Neural cell (in vitro differentiated cells): Measurements from ENCODE around the gene TMEM134. TPM values are rescaled to one million over a fixed set of nuclear protein-coding genes. Genes with fewer than 3 reads are reported as not detected.

ENCODE experiments used
- H2AFZ ChIP-seq: fragments of 200-600, 300-800 bp; sonication (generic), shearing (Covaris generic); 2 replicates; pipeline ENCODE4 v1.6.0; 2014; ENCODE audit warnings: low read depth, mild to moderate bottlenecking, antibody characterized with exemption, low read length, moderate library complexity
- H3F3A ChIP-seq: fragments of 200-600 bp; shearing (Covaris generic); 2 replicates; pipeline ENCODE4 v1.6.1; 2016; ENCODE audit warnings: mild to moderate bottlenecking, moderate library complexity, mixed read lengths, antibody characterized with exemption, low read length; ENCODE audit not compliant: insufficient read depth, poor library complexity, severe bottlenecking
- H3K27ac ChIP-seq: fragments of 200-600, 300-800 bp; sonication (generic), shearing (Covaris generic); 2 replicates; pipeline ENCODE4 v1.5.1; 2014; ENCODE audit warnings: mild to moderate bottlenecking, low read length, moderate library complexity
- H3K27me3 ChIP-seq: fragments of 300-800, 200-600 bp; sonication (generic), shearing (Covaris generic); 2 replicates; pipeline ENCODE4 v1.6.0; 2014; ENCODE audit warnings: mild to moderate bottlenecking, low read depth, low read length, moderate library complexity; ENCODE audit not compliant: insufficient read depth
- H3K36me3 ChIP-seq: fragments of 300-800, 200-600 bp; sonication (generic), shearing (Covaris generic); 2 replicates; pipeline ENCODE4 v1.5.1; 2014; ENCODE audit warnings: mild to moderate bottlenecking, antibody characterized with exemption, low read length, moderate library complexity; ENCODE audit not compliant: insufficient read depth
- H3K4me2 ChIP-seq: fragments of 300-800, 200-600 bp; sonication (generic), shearing (Covaris generic); 2 replicates; pipeline ENCODE4 v1.6.0; 2014; ENCODE audit warnings: mild to moderate bottlenecking, low read length
- H3K4me3 ChIP-seq: fragments of 300-800, 200-600 bp; sonication (generic), shearing (Covaris generic); 2 replicates; pipeline ENCODE4 v1.5.1; 2014; ENCODE audit warnings: mild to moderate bottlenecking, low read length, moderate library complexity
- H3K79me2 ChIP-seq: fragments of 200-600 bp; shearing (Covaris generic); replicated peaks from 2 replicates; pipeline ENCODE4 v1.6.0; 2014; ENCODE audit warnings: mild to moderate bottlenecking, low read length, moderate library complexity; ENCODE audit not compliant: insufficient read depth
- H3K9ac ChIP-seq: fragments of 300-800, 200-600 bp; sonication (generic), shearing (Covaris generic); 2 replicates; pipeline ENCODE4 v1.6.1; 2016; ENCODE audit warnings: mild to moderate bottlenecking, low read length, mixed read lengths
- H3K9me2 ChIP-seq: fragments of 200-600 bp; shearing (Covaris generic); 2 replicates; pipeline ENCODE4 v1.6.1; 2016; ENCODE audit warnings: mild to moderate bottlenecking, low read length, mixed read lengths; ENCODE audit not compliant: insufficient read depth
- H3K9me3 ChIP-seq: fragments of 200-600, 300-800 bp; sonication (generic), shearing (Covaris generic); 2 replicates; pipeline ENCODE4 v1.6.1; 2016; ENCODE audit warnings: mild to moderate bottlenecking, mixed run types, low read length, moderate library complexity, mixed read lengths
- H4K20me1 ChIP-seq: fragments of 200-600 bp; shearing (Covaris generic); 2 replicates; pipeline ENCODE4 v1.6.1; 2016; ENCODE audit warnings: mild to moderate bottlenecking, mixed run types; ENCODE audit not compliant: insufficient read depth
- EP300 ChIP-seq: fragments of 450-650 bp; conservative IDR thresholded peaks from 2 replicates; pipeline ENCODE4 v1.6.1; 2014; ENCODE audit warnings: antibody characterized with exemption, mild to moderate bottlenecking, moderate library complexity; ENCODE audit not compliant: poor library complexity, severe bottlenecking
- EZH2 ChIP-seq: fragments of 200-600, 300-800 bp; shearing (Covaris generic), sonication (generic); IDR thresholded peaks from 2 replicates; pipeline ENCODE4 v1.6.1; 2014; ENCODE audit warnings: antibody characterized with exemption, low read length, borderline replicate concordance, mild to moderate bottlenecking; ENCODE audit not compliant: insufficient read depth, poor library complexity, severe bottlenecking
- MXI1 ChIP-seq: fragments of 450-650 bp; conservative IDR thresholded peaks from 2 replicates; pipeline ENCODE4 v1.6.1; 2014; ENCODE audit warnings: antibody characterized with exemption, mild to moderate bottlenecking; ENCODE audit not compliant: poor library complexity, severe bottlenecking
- POLR2AphosphoS5 ChIP-seq: IDR thresholded peaks from 2 replicates; pipeline ENCODE4 v1.6.1; 2012
- RAD21 ChIP-seq: fragments of 450-650 bp; conservative IDR thresholded peaks from 2 replicates; pipeline ENCODE4 v1.6.1; 2014; ENCODE audit warnings: antibody characterized with exemption, mild to moderate bottlenecking, moderate library complexity
- REST ChIP-seq: IDR thresholded peaks from 2 replicates; pipeline ENCODE4 v1.6.1; 2012; ENCODE audit warnings: borderline replicate concordance
- SMC3 ChIP-seq: fragments of 450-650 bp; conservative IDR thresholded peaks from 2 replicates; pipeline ENCODE4 v1.6.1; 2014; ENCODE audit warnings: antibody characterized with exemption, mild to moderate bottlenecking, moderate library complexity; ENCODE audit not compliant: poor library complexity
- TAF1 ChIP-seq: IDR thresholded peaks from 2 replicates; pipeline ENCODE4 v1.6.1; 2012; ENCODE audit warnings: low read depth
- polyA plus RNA-seq: library from polyadenylated mRNA; depleted of rRNA; stranded (reverse); fragments of >200 nt; gene quantifications from 2 replicates; pipeline ENCODE4 v1.2.3, GENCODE V29; 2014
- TF ChIP-seq, protein P1 (sequence below): fragments of 450-650 bp; IDR thresholded peaks from 2 replicates; pipeline ENCODE4 v1.5.1; 2014; ENCODE audit warnings: antibody characterized with exemption, mild to moderate bottlenecking, moderate library complexity; ENCODE audit not compliant: poor library complexity, severe bottlenecking

TMEM134 gene
- polyA plus RNA-seq, 1 donor from 2014 or later, result 50.3 TPM

DNA sequence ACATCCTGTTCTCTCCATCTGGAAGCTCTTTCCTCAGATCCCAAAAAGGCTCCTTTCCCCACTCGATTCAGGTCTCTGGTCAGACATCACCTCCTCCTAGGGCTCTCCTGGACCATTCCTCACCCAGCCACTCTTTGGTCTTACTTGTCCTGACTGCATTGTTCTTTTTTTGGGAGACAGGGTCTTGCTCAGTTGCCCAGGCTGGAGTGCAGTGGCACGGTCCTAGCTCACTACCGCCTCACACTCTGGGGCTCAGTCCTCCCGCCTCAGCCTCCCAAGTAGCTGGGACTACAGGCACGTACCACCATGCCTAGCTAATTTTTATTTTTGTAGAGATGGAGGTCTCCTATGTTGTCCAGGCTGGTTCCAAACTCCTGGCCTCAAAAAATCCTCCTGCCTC is 23.5 kb downstream of the TMEM134 start:
- H3K9me2 ChIP-seq, result no peaks in the 10 kb centered on the region
- no peaks in the 10 kb centered on the region for H3K9me3 ChIP-seq
- H3K4me3 ChIP-seq, result no peak overlapping the region
- no peaks in the 10 kb centered on the region for H3F3A ChIP-seq
- no peak overlapping the region for H3K9ac ChIP-seq
- no peaks in the 10 kb centered on the region for H4K20me1 ChIP-seq
- TF ChIP-seq SMC3 (no peak), TAF1 (no peak), POLR2AphosphoS5 (no peak), EP300 (no peak), REST (no peak), RAD21 (no peak), EZH2 (no peak), MXI1 (no peak)
- TF ChIP-seq, protein P1, sequence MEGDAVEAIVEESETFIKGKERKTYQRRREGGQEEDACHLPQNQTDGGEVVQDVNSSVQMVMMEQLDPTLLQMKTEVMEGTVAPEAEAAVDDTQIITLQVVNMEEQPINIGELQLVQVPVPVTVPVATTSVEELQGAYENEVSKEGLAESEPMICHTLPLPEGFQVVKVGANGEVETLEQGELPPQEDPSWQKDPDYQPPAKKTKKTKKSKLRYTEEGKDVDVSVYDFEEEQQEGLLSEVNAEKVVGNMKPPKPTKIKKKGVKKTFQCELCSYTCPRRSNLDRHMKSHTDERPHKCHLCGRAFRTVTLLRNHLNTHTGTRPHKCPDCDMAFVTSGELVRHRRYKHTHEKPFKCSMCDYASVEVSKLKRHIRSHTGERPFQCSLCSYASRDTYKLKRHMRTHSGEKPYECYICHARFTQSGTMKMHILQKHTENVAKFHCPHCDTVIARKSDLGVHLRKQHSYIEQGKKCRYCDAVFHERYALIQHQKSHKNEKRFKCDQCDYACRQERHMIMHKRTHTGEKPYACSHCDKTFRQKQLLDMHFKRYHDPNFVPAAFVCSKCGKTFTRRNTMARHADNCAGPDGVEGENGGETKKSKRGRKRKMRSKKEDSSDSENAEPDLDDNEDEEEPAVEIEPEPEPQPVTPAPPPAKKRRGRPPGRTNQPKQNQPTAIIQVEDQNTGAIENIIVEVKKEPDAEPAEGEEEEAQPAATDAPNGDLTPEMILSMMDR, result no peak
- no peaks in the 10 kb centered on the region for H3K36me3 ChIP-seq
- H3K4me2 ChIP-seq, result no peak overlapping the region
- no peak overlapping the region for H3K27ac ChIP-seq
- no peaks in the 10 kb centered on the region for H3K79me2 ChIP-seq
- no peaks in the 10 kb centered on the region for H3K27me3 ChIP-seq
- no peak overlapping the region for H2AFZ ChIP-seq

GRCh38 chr11:67442504-67443404 is 26.3 kb downstream of the TMEM134 start:
- no peaks in the 10 kb centered on the region for H3K36me3 ChIP-seq
- H3F3A ChIP-seq, result no peaks in the 10 kb centered on the region
- H3K27me3 ChIP-seq, result no peaks in the 10 kb centered on the region
- H3K4me3 ChIP-seq, result peak overlapping the region; percentile 82
- H3K79me2 ChIP-seq, result no peaks in the 10 kb centered on the region
- H3K9me3 ChIP-seq, result no peaks in the 10 kb centered on the region
- H3K4me2 ChIP-seq, result peak overlapping the region; percentile 86
- H3K9me2 ChIP-seq, result no peaks in the 10 kb centered on the region
- TF ChIP-seq EP300 (no peak), SMC3 (no peak), REST (no peak), EZH2 (no peak), MXI1 (no peak), TAF1 (no peak), POLR2AphosphoS5 (no peak), RAD21 (no peak)
- TF ChIP-seq, protein P1, result no peak
- peak overlapping the region; percentile 14 for H2AFZ ChIP-seq
- H4K20me1 ChIP-seq, result no peaks in the 10 kb centered on the region
- peak overlapping the region; percentile 56 for H3K27ac ChIP-seq
- H3K9ac ChIP-seq, result peak overlapping the region; percentile 80
